A673 (cell line): ENCODE results near the gene CRADD.

Experiments used
- CTCF ChIP-seq: fragments of 300-800, 200-600 bp; sonication (generic); conservative IDR thresholded peaks from 2 replicates; pipeline ENCODE4 v1.5.1; 2017; ENCODE audit warnings: low read depth, mild to moderate bottlenecking, antibody characterized with exemption, low read length, moderate library complexity, mixed read lengths
- EZH2 ChIP-seq: fragments of 200-600 bp; sonication (generic); IDR thresholded peaks from 2 replicates; pipeline ENCODE4 v1.6.1; 2017; ENCODE audit warnings: borderline replicate concordance, low read depth, mild to moderate bottlenecking, mixed read lengths, antibody characterized with exemption, low read length; ENCODE audit not compliant: poor library complexity, severe bottlenecking

GRCh38 chr12:93849946-93850345 lies 172.8 kb downstream of the CRADD start:
- TF ChIP-seq EZH2 (no peak), CTCF (no peak)
